Activated CD8-positive, alpha-beta memory T cell treated with anti-CD3 and anti-CD28 coated beads for 48 hours (primary cell): ENCODE measurements around the gene BCAS3.
"Not testable (repeated sequence)": the region's sequence is repeated elsewhere in the genome, so short reads cannot be mapped to it uniquely, and the experiment has no call there.

Experiments
- DNase-seq, 3 experiments: peaks; one replicate each; pipeline ENCODE4 v3.0.0-alpha.2; 2020; ENCODE audit warnings: low read depth in 2 of 3, low spot score in 2 of 3

The BCAS3 gene

GRCh38 chr17:60674637-60675036 lies 3.0 kb upstream of the BCAS3 start:
- not testable (repeated sequence) for DNase-seq

- no peak for DNase-seq
These were observed 1.7 kb upstream of the BCAS3 start for GRCh38 chr17:60675997-60676396.

- DNase-seq, result no peak
These were observed 818 bp upstream of the BCAS3 start for GRCh38 chr17:60676758-60677307.

GRCh38 chr17:60678118-60678444 lies 430 bp downstream of the BCAS3 start:
- no peak for DNase-seq

GRCh38 chr17:60679287-60679686 lies 1.6 kb downstream of the BCAS3 start:
- DNase-seq, result no peak

- no peak for DNase-seq
These were observed 3.1 kb downstream of the BCAS3 start for GRCh38 chr17:60680754-60681153.

- DNase-seq, result no peak
These were observed 7.8 kb downstream of the BCAS3 start for GRCh38 chr17:60685437-60685836.

GRCh38 chr17:60695960-60696359 lies 18.3 kb downstream of the BCAS3 start:
- DNase-seq, result no peak

GRCh38 chr17:60699090-60699489 lies 21.4 kb downstream of the BCAS3 start:
- no peak for DNase-seq

GRCh38 chr17:60704170-60704569 lies 26.5 kb downstream of the BCAS3 start:
- DNase-seq, result no peak

GRCh38 chr17:60712675-60713074 lies 35.0 kb downstream of the BCAS3 start:
- DNase-seq, result no peak

- no peak for DNase-seq
These were observed 36.0 kb downstream of the BCAS3 start for GRCh38 chr17:60713608-60714007.

GRCh38 chr17:60716766-60717165 lies 39.1 kb downstream of the BCAS3 start:
- no peak for DNase-seq

GRCh38 chr17:60717814-60718213 lies 40.2 kb downstream of the BCAS3 start:
- no peak for DNase-seq

- no peak for DNase-seq
These were observed 43.3 kb downstream of the BCAS3 start for GRCh38 chr17:60720763-60721531.

- DNase-seq, result no peak
These were observed 47.0 kb downstream of the BCAS3 start for GRCh38 chr17:60724647-60725046.

- DNase-seq, result no peak
These were observed 52.2 kb downstream of the BCAS3 start for GRCh38 chr17:60729854-60730253.

- no peak for DNase-seq
These were observed 52.6 kb downstream of the BCAS3 start for GRCh38 chr17:60730273-60730672.

- no peak for DNase-seq
These were observed 60.6 kb downstream of the BCAS3 start for GRCh38 chr17:60738287-60738686.

- DNase-seq, result no peak
These were observed 62.9 kb downstream of the BCAS3 start for GRCh38 chr17:60740584-60740983.

- no peak for DNase-seq
These were observed 63.4 kb downstream of the BCAS3 start for GRCh38 chr17:60741031-60741430.

- DNase-seq, result no peak
These were observed 65.6 kb downstream of the BCAS3 start for GRCh38 chr17:60743282-60743681.

GRCh38 chr17:60743799-60744198 lies 66.1 kb downstream of the BCAS3 start:
- DNase-seq, result no peak
